TTC549 (cell line): Measurements from ENCODE around the gene STAT4.
"Not testable (repeated sequence)": the region's sequence is repeated elsewhere in the genome, so short reads cannot be mapped to it uniquely, and the experiment has no call there.

Source experiments
- FAIRE-seq: peaks from 2 replicates; lab custom pipeline; 2012; peaks lifted over from hg19 to GRCh38; lab: Jason Lieb, UNC

STAT4 gene

GRCh38 chr2:191013932-191014652 is 136.7 kb downstream of the STAT4 start, which contains the start of gene STAT1:
Gene STAT1 (minus strand): TSS chr2:191014171. CDS start chr2:191010003, 4,168 bp downstream.
- FAIRE-seq, result no peak

DNA sequence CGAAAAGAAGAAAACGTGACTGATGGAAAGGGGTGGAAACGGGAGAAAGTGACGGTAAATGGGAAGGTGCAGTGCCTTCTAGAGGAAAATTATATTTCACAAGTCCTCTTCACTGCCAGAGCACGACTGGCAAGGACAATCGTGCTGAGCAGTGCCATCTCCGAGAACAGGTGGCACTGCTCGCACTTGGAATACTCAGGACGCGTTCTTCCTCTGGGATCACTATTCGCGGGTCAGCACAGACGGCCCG is 137.2 kb downstream of the STAT4 start:
- FAIRE-seq, result no peak

- no peak for FAIRE-seq
Observed at GRCh38 chr2:191012845-191013681, 137.7 kb downstream of the STAT4 start.

- no peak for FAIRE-seq
Observed at GRCh38 chr2:191012346-191012745, 138.4 kb downstream of the STAT4 start.

GRCh38 chr2:191010887-191011885 is 139.6 kb downstream of the STAT4 start:
- no peak for FAIRE-seq

- FAIRE-seq, result no peak
Observed at GRCh38 chr2:191009541-191010374, 141.0 kb downstream of the STAT4 start.

GRCh38 chr2:191008286-191008685 is 142.5 kb downstream of the STAT4 start:
- no peak for FAIRE-seq

- FAIRE-seq, result no peak
Observed at GRCh38 chr2:191006997-191007783, 143.6 kb downstream of the STAT4 start.

DNA sequence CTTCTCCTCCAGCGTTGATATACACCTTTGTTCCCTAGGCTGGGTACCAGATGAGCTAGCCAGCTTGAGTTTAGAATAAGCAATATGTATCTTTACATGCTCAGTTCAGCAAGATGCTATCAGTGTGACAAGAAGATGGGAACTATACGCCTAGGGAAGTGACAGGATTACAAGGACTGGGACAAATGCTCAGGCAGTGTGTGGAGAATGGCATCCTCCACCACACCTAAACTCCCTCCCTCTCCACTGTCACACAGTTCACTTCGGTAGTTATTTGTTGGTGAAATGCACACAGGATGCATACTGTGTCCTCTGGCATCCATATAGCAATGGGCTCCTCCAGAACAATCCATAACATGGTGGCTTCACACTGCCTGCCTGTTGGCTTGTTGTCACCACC is 144.5 kb downstream of the STAT4 start:
- no peak for FAIRE-seq

DNA sequence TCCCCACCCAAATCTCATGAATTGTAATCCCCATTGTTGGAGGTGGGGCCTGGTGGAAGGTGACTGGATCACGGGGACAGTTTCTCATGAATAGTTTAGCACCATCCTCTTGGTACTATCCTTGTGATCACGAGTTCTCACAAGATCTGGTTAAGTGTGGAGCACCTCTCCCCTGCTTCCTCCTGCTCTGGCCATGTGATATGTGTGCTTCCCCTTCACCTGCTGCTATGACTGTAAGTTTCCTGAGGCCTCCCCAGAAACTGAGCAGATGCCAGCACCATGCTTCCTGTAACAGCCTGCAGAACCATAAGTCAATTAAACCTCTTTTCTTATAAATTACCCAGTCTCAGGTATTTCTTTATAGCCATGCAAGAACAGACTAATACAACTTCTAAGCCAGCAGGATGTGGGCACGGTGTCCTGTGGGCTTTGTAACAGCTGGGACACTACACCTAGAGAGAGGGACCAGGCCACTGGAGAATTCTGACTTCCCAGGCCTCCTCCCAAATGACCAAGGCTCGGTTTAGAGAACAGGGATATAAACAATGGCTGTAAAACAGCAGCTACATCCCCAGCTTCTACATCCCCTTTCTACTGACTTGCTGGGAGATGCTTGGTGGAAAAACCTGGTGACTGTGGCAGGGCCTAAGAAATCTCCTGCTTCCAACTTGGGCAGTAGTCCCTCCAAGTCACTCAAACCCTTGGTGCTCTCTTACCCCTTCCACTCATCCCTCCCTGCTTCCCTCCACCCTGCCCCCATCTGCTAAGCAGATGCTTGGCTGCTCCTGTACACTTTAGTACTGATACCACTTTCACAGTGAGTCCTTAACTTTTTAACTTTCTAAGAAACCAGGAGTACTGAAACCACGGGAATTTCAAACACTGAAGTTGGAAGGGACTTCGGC is 147.1 kb downstream of the STAT4 start:
- no peak for FAIRE-seq

- no peak for FAIRE-seq
Observed at GRCh38 chr2:191001624-191002023, 149.2 kb downstream of the STAT4 start.

GRCh38 chr2:191001032-191001431 is 149.8 kb downstream of the STAT4 start:
- FAIRE-seq, result no peak

DNA sequence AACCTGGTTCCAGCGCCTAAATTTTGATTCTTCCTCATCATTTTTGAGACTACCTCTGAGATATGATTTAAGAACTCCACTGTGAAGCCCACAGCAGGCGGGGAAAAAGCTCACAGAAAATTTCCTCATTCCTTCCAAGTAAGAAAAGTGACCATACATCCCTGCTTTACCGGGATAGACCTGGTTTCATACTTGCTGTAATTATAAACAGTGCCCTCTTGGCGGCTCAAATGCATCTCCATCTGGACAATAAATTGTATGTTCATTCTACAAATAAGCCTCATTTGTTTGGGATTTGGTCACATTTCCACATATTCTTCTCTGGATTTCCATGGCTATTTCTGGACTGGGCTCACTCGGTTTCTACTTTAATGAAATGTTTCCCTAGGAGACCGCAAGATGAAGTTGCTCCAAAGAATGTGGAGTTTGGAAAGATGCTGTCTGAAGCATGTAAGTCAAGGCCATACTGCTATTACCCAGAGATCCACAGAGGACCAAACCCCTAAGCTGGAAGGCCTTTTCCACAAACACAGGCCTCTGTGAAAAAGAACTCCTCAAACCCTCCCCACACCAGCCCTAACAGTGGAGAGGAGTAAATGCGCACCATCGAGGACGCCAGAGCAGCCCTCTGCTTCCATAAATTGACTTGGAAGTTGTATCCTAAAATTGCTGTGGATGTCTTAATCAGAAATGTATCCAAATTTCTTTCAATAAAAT is 150.7 kb downstream of the STAT4 start:
- FAIRE-seq, result no peak

GRCh38 chr2:190999058-190999457 is 151.7 kb downstream of the STAT4 start:
- FAIRE-seq, result no peak

- FAIRE-seq, result no peak
Observed at GRCh38 chr2:190997526-190998113, 153.2 kb downstream of the STAT4 start.

DNA sequence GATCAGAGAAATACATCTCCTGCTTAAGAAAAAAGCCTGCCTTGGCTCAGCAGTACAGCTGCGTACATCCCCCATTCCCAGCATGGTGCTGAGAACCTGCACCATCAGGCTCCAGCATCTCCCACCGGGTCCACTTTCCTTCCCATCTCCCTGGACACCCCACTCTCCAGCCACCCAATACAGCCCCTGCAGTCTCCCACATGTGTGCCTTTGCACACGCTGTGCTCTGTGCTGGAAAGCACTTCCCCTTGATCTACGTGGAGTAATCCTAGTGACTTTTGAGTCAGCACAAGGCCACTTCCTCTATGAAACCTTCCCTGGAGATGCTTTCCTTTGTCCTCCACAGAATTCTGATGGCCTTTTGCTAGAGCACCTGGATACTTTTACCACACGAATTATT is 153.8 kb downstream of the STAT4 start:
- FAIRE-seq, result no peak

GRCh38 chr2:190996338-190996946 is 154.4 kb downstream of the STAT4 start:
- no peak for FAIRE-seq

DNA sequence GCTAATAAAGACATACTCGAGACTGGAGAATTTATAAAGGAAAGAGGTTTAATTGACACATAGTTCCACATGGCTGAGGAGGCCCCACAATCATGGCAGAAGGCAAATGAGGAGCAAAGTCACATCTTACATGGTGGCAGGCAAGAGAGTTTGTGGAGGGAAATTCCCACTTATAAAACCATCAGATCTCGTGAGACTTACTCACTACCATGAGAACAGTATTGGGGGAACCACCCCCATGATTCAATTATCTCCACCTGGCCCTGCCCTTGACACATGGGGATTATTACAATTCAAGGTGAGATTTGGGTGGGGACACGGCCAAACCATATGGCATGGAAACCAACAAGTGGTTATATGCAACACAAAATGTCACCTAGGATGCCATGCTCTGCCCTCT is 155.5 kb downstream of the STAT4 start:
- FAIRE-seq, result not testable (repeated sequence)
